ENCODE data around the gene HNRNPC. TPM values are rescaled to one million over a fixed set of nuclear protein-coding genes. Genes with fewer than 3 reads are reported as not detected.

HNRNPC gene
- total RNA-seq, 1 experiment from 2014 or later: 1,062 TPM

- Histone ChIP-seq H3K9ac (ENCODE audit: extremely low read depth, insufficient read length, low read length) (no peak overlapping the region), H2BK12ac (ENCODE audit: insufficient read length, low read depth, low read length) (no peak overlapping the region), H2AFZ (ENCODE audit: low read length) (no peak overlapping the region), H2BK120ac (ENCODE audit: low read depth, low read length, poor library complexity, severe bottlenecking) (no peak overlapping the region), H3K4ac (ENCODE audit: low read depth, low read length) (no peak overlapping the region), H3K14ac (ENCODE audit: insufficient read depth, low read length) (no peak overlapping the region), H3K79me2 (ENCODE audit: insufficient read depth, low read length) (no peaks in the 10 kb centered on the region), H3K27me3 (ENCODE audit: insufficient read depth, low read length) (no peaks in the 10 kb centered on the region), H3K27ac (ENCODE audit: insufficient read length, low read depth, low read length) (no peak overlapping the region), H2AK5ac (ENCODE audit: insufficient read length, low read length) (no peak overlapping the region), H2BK5ac (ENCODE audit: insufficient read length, low read length) (no peak overlapping the region), H3K56ac (ENCODE audit: insufficient read length, low read depth, low read length) (no peak overlapping the region), H2BK15ac (ENCODE audit: low read depth, low read length) (no peak overlapping the region), H3K23me2 (ENCODE audit: insufficient read length, low read depth, low read length, poor library complexity, severe bottlenecking) (no peaks in the 10 kb centered on the region), H4K20me1 (ENCODE audit: control insufficient read depth, insufficient read depth, insufficient read length) (no peaks in the 10 kb centered on the region), H4K5ac (ENCODE audit: insufficient read length, low read depth, low read length) (no peak overlapping the region), H3K79me1 (ENCODE audit: insufficient read depth, low read depth, low read length, poor library complexity, severe bottlenecking) (no peaks in the 10 kb centered on the region), H3K9me3 (ENCODE audit: control insufficient read depth, low read depth, low read length) (no peaks in the 10 kb centered on the region), H3K18ac (ENCODE audit: insufficient read length, low read depth, low read length) (no peak overlapping the region), H4K8ac (replicated peaks; ENCODE audit: insufficient read length, low read depth, low read length) (no peak overlapping the region), H2BK20ac (ENCODE audit: low read depth, low read length, poor library complexity, severe bottlenecking) (no peak overlapping the region), H3T11ph (ENCODE audit: low read length) (no peak overlapping the region), H3K23ac (ENCODE audit: insufficient read length, low read depth, low read length) (no peak overlapping the region), H4K91ac (ENCODE audit: insufficient read length, low read depth, low read length) (no peak overlapping the region), H3K4me1 (ENCODE audit: insufficient read depth, low read length) (no peaks in the 10 kb centered on the region), H3K4me2 (ENCODE audit: insufficient read depth, insufficient read length, low read length) (no peak overlapping the region)
- Mint-ChIP-seq H3K4me3 (no peak overlapping the region; a peak in 1 of 5 replicates), H3K9me3 (no peaks in the 10 kb centered on the region), H3K27ac (peak overlapping the region in 2 of 3 experiments; percentile 4 to 81; a peak in 4 of 7 replicates), H3K27me3 (ENCODE audit: low read depth) (no peaks in the 10 kb centered on the region), H3K36me3 (ENCODE audit: insufficient read depth in 1 of 3, low read depth in 3 of 3) (peaks cover 40 to 56% (median 48%) of the 10 kb centered on the region in 3 experiments; a peak in 6 of 7 replicates), H3K4me1 (peaks cover 69 to 83% of the 10 kb centered on the region in 2 experiments)
- TF ChIP-seq, protein P1, sequence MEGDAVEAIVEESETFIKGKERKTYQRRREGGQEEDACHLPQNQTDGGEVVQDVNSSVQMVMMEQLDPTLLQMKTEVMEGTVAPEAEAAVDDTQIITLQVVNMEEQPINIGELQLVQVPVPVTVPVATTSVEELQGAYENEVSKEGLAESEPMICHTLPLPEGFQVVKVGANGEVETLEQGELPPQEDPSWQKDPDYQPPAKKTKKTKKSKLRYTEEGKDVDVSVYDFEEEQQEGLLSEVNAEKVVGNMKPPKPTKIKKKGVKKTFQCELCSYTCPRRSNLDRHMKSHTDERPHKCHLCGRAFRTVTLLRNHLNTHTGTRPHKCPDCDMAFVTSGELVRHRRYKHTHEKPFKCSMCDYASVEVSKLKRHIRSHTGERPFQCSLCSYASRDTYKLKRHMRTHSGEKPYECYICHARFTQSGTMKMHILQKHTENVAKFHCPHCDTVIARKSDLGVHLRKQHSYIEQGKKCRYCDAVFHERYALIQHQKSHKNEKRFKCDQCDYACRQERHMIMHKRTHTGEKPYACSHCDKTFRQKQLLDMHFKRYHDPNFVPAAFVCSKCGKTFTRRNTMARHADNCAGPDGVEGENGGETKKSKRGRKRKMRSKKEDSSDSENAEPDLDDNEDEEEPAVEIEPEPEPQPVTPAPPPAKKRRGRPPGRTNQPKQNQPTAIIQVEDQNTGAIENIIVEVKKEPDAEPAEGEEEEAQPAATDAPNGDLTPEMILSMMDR (conservative IDR thresholded peaks at IDR 0.05): no peak
- DNase-seq: no peak
- no CpG with 5 or more reads among the region's 4 CpGs for WGBS (ENCODE audit: extremely low coverage, insufficient read length, low lambda C conversion rate)
These were observed 62.2 kb downstream of the HNRNPC start for GRCh38 chr14:21206753-21207684.

Data from H9 (cell line).